HL-60 (cell line): Measurements from ENCODE around the gene RAI14.

Experiments used
- DNase-seq, 2 experiments: peaks; one replicate each; pipeline ENCODE4 v3.0.0-alpha.2; 2010 to 2020; ENCODE audit warnings: low read depth in 1 of 2, low spot score in 1 of 2
- H3K27ac ChIP-seq: fragments of 250-450 bp; sonication (Bioruptor Pico); replicated peaks from 2 replicates; pipeline ENCODE4 v1.5.1; 2020; ENCODE audit warnings: mild to moderate bottlenecking, moderate library complexity
- H3K27me3 ChIP-seq: fragments of 250-450 bp; sonication (Bioruptor Pico); 2 replicates; pipeline ENCODE4 v1.5.1; 2021; ENCODE audit warnings: mild to moderate bottlenecking, moderate library complexity; ENCODE audit not compliant: insufficient read depth, poor library complexity, severe bottlenecking
- H3K4me3 ChIP-seq: replicated peaks from 2 replicates; pipeline ENCODE4 v1.5.1; 2011; ENCODE audit warnings: mild to moderate bottlenecking, control low read depth, low read length; ENCODE audit not compliant: insufficient read depth
- CTCF ChIP-seq: IDR thresholded peaks from one replicate; pipeline ENCODE4 v1.5.1; 2011; ENCODE audit warnings: low read length, control low read depth, inconsistent platforms; ENCODE audit not compliant: insufficient read depth
- GABPA ChIP-seq: IDR thresholded peaks from 2 replicates; pipeline ENCODE4 v1.6.1; 2012; ENCODE audit warnings: low read depth
- POLR2AphosphoS5 ChIP-seq: IDR thresholded peaks from 2 replicates; pipeline ENCODE4 v1.6.1; 2012; ENCODE audit warnings: low read depth
- REST ChIP-seq: IDR thresholded peaks from 2 replicates; pipeline ENCODE4 v1.6.1; 2012; ENCODE audit warnings: low read depth; ENCODE audit not compliant: insufficient replicate concordance
- SPI1 ChIP-seq: IDR thresholded peaks from 2 replicates; pipeline ENCODE4 v1.6.1; 2012; ENCODE audit warnings: low read depth, mild to moderate bottlenecking, borderline replicate concordance

The RAI14 gene

DNA sequence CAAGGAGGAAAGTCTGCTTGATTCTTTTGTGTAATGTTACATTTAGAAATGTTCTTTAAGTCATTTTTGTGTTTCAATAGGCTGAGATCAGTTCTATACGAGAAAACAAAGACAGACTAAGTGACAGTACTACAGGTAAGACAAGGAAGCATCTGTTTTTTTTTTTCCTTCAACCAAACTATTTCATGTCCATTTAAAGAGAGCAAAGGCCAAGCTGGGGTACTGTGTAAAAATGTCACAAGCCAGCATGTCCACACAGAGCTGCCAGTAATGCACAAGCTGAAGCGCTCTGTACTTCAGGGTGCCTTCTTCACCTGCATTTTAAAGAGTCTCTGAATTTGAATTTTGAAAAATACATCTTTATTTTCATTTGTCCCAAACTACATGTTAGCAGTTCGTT, 162.6 kb downstream of the RAI14 start:
- no peak for DNase-seq
- H3K27ac ChIP-seq, result no peak overlapping the region
- no peak overlapping the region for H3K4me3 ChIP-seq
- TF ChIP-seq REST (no peak), CTCF (no peak), POLR2AphosphoS5 (no peak), GABPA (no peak), SPI1 (no peak)
- H3K27me3 ChIP-seq, result peaks cover 7% of the 10 kb centered on the region

DNA sequence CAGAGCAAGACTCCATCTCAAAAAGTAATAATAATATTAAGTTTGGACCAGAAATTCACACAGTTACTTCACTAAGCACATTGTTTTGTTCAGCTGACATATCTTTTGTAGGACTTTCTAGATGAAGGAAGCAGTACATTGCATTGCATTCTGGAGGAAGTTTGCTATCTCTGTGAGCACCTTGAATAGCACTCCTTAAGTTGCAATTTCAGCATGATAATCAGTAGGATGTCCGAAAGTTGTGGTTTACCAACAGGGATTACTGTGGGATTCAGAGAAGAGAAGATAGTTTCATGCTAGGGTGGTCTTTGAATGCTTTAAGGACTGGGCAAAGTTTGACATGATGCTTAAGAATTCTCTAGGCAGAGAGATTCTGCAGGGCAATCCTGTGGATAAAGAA, 164.5 kb downstream of the RAI14 start:
- TF ChIP-seq REST, result no peak
- TF ChIP-seq POLR2AphosphoS5, result no peak
- TF ChIP-seq SPI1, result no peak
- H3K4me3 ChIP-seq, result no peak overlapping the region
- H3K27ac ChIP-seq, result no peak overlapping the region
- H3K27me3 ChIP-seq, result peaks cover 6% of the 10 kb centered on the region
- no peak for DNase-seq

DNA sequence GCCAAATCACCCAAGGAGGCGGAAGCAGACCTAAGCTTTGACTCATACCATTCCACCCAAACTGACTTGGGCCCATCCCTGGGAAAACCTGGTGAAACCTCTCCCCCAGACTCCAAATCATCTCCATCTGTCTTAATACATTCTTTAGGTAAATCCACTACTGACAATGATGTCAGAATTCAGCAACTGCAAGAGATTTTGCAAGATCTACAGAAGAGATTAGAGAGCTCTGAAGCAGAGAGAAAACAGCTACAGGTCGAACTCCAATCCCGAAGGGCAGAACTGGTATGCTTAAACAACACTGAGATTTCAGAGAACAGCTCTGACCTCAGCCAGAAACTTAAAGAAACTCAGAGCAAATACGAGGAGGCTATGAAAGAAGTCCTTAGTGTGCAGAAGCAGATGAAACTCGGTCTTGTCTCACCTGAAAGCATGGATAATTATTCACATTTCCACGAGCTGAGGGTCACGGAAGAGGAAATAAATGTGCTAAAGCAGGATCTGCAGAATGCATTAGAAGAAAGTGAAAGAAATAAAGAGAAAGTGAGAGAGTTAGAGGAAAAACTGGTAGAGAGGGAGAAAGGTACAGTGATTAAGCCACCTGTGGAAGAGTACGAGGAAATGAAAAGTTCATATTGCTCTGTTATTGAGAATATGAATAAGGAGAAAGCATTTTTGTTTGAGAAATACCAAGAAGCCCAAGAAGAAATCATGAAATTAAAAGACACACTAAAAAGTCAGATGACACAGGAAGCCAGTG, 167.0 kb downstream of the RAI14 start:
- H3K27ac ChIP-seq, result no peak overlapping the region
- no peak for DNase-seq
- TF ChIP-seq GABPA (no peak), POLR2AphosphoS5 (no peak), REST (no peak), SPI1 (no peak), CTCF (no peak)

More for the DNA sequence above, 167.0 kb downstream of the RAI14 start:
- Histone ChIP-seq H3K27me3 (peaks cover 3% of the 10 kb centered on the region), H3K4me3 (no peak overlapping the region)
